ENCODE results near the gene PIK3R5.

- TF ChIP-seq, protein P1, sequence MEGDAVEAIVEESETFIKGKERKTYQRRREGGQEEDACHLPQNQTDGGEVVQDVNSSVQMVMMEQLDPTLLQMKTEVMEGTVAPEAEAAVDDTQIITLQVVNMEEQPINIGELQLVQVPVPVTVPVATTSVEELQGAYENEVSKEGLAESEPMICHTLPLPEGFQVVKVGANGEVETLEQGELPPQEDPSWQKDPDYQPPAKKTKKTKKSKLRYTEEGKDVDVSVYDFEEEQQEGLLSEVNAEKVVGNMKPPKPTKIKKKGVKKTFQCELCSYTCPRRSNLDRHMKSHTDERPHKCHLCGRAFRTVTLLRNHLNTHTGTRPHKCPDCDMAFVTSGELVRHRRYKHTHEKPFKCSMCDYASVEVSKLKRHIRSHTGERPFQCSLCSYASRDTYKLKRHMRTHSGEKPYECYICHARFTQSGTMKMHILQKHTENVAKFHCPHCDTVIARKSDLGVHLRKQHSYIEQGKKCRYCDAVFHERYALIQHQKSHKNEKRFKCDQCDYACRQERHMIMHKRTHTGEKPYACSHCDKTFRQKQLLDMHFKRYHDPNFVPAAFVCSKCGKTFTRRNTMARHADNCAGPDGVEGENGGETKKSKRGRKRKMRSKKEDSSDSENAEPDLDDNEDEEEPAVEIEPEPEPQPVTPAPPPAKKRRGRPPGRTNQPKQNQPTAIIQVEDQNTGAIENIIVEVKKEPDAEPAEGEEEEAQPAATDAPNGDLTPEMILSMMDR (IDR thresholded peaks at IDR 0.05 in 2 of 3, conservative IDR thresholded peaks at IDR 0.05 in 1 of 3; ENCODE audit: borderline replicate concordance in 1 of 3, insufficient read depth in 1 of 3, low read depth in 2 of 3, low read length in 2 of 3) = peak; percentile 73 to 94 (median 88)
- TF ChIP-seq POLR2A (IDR thresholded peaks at IDR 0.05; ENCODE audit: borderline replicate concordance, extremely low read depth, insufficient read depth, insufficient read length) (no peak), CBX3 (IDR thresholded peaks at IDR 0.05; ENCODE audit: low read depth) (no peak), ELF1 (IDR thresholded peaks at IDR 0.05; ENCODE audit: borderline replicate concordance, low read depth) (no peak), POLR2AphosphoS5 (IDR thresholded peaks at IDR 0.05; ENCODE audit: low read depth, low read length) (no peak), SP1 (IDR thresholded peaks at IDR 0.05; ENCODE audit: low read depth) (no peak), TCF7L2 (IDR thresholded peaks at IDR 0.05; ENCODE audit: borderline replicate concordance, extremely low read depth, insufficient read depth, insufficient read length) (no peak), ZNF274 (IDR thresholded peaks at IDR 0.05; ENCODE audit: low read depth, low read length) (no peak), ZFX (IDR thresholded peaks at IDR 0.05) (no peak), EZH2phosphoT487 (IDR thresholded peaks at IDR 0.05; ENCODE audit: borderline replicate concordance) (no peak)
Measured at GRCh38 chr17:8994319-8994718, 28.8 kb upstream of the PIK3R5 start.

Measured in HCT116 (cell line).